ENCODE results near the gene CORO6. TPM values are rescaled to one million over a fixed set of nuclear protein-coding genes. Genes with fewer than 3 reads are reported as not detected.
"Not testable (repeated sequence)": the region's sequence is repeated elsewhere in the genome, so short reads cannot be mapped to it uniquely, and the experiment has no call there.

CORO6 gene
- total and polyA plus RNA-seq, 7 donors: 182 to 710 (median 494) TPM

GRCh38 chr17:29659155-29659554, 36.4 kb upstream of the CORO6 start:
- Histone ChIP-seq H3K4me3 (no peak overlapping the region), H3K4me1 (peaks cover 33% of the 10 kb centered on the region), H3K27ac (peak overlapping the region; percentile 88), H3K36me3 (ENCODE audit: insufficient read depth in 1 of 2, low read depth in 1 of 2) (peaks cover 2 to 65% of the 10 kb centered on the region in 2 donors), H3K27me3 (ENCODE audit: insufficient read depth in 3 of 3, low read length in 2 of 3) (no peaks in the 10 kb centered on the region), H3K9me3 (no peaks in the 10 kb centered on the region)
- no peak for ATAC-seq
- WGBS, 3 donors: 81 to 95% (median 86%) methylated on average over 2 of the region's 2 CpGs
- no peak for DNase-seq
- no peak for TF ChIP-seq CTCF (IDR thresholded peaks at IDR 0.05)
- intact Hi-C loops (cut with DNase I): no loop called here

GRCh38 chr17:29655323-29655722, 32.6 kb upstream of the CORO6 start:
- intact Hi-C loops (cut with DNase I): no loop called here
- 57 to 87% (median 68%) methylated on average over 6 of the region's 6 CpGs for WGBS, 3 donors
- H3K27me3 ChIP-seq (ENCODE audit: insufficient read depth in 3 of 3, low read length in 2 of 3): no peaks in the 10 kb centered on the region
- DNase-seq (no peak), ATAC-seq (no peak)
- H3K9me3 ChIP-seq: no peaks in the 10 kb centered on the region
- H3K36me3 ChIP-seq (ENCODE audit: insufficient read depth in 1 of 2, low read depth in 1 of 2): peaks cover 2 to 92% of the 10 kb centered on the region in 2 donors
- no peak overlapping the region for H3K4me3 ChIP-seq
- peaks cover 3% of the 10 kb centered on the region for H3K4me1 ChIP-seq
- no peak for TF ChIP-seq CTCF (IDR thresholded peaks at IDR 0.05)
- peak overlapping the region; percentile 52 for H3K27ac ChIP-seq

GRCh38 chr17:29653995-29654714, 31.4 kb upstream of the CORO6 start:
- Histone ChIP-seq H3K4me1 (peaks cover 3% of the 10 kb centered on the region), H3K4me3 (no peak overlapping the region), H3K27me3 (ENCODE audit: insufficient read depth in 3 of 3, low read length in 2 of 3) (no peaks in the 10 kb centered on the region), H3K27ac (peak overlapping the region; percentile 52), H3K9me3 (no peaks in the 10 kb centered on the region), H3K36me3 (ENCODE audit: insufficient read depth in 1 of 2, low read depth in 1 of 2) (peaks cover 2 to 93% of the 10 kb centered on the region in 2 donors)
- DNase-seq: no peak
- 65 to 82% (median 67%) methylated on average over 1 of the region's 1 CpG for WGBS, 3 donors
- ATAC-seq: no peak
- no peak for TF ChIP-seq CTCF (IDR thresholded peaks at IDR 0.05)
- intact Hi-C loops (cut with DNase I): no loop called here

GRCh38 chr17:29652976-29653375, 30.3 kb upstream of the CORO6 start:
- Histone ChIP-seq H3K9me3 (no peaks in the 10 kb centered on the region), H3K4me1 (peaks cover 3% of the 10 kb centered on the region), H3K27me3 (ENCODE audit: insufficient read depth in 3 of 3, low read length in 2 of 3) (no peaks in the 10 kb centered on the region), H3K36me3 (ENCODE audit: insufficient read depth in 1 of 2, low read depth in 1 of 2) (peaks cover 2 to 95% of the 10 kb centered on the region in 2 donors), H3K27ac (no peak overlapping the region), H3K4me3 (no peak overlapping the region)
- TF ChIP-seq CTCF (IDR thresholded peaks at IDR 0.05): no peak
- ATAC-seq (no peak), DNase-seq (no peak)
- intact Hi-C loops (cut with DNase I): no loop called here

GRCh38 chr17:29651913-29652312, 29.2 kb upstream of the CORO6 start:
- Histone ChIP-seq H3K36me3 (ENCODE audit: insufficient read depth in 1 of 2, low read depth in 1 of 2) (peaks cover 2 to 96% of the 10 kb centered on the region in 2 donors), H3K27ac (peak overlapping the region; percentile 47)
- H3K27me3 ChIP-seq (ENCODE audit: insufficient read depth in 3 of 3, low read length in 2 of 3); H3K9me3 ChIP-seq; H3K4me1 ChIP-seq; intact Hi-C loops (cut with DNase I); H3K4me3 ChIP-seq: not testable (repeated sequence)
- 66 to 92% (median 79%) methylated on average over 7 of the region's 7 CpGs for WGBS, 3 donors
- DNase-seq: peak in 1 of 2 donors; percentile 54
- peak in 2 of 4 donors; percentile 9 to 15 for ATAC-seq
